K562 (cell line): ENCODE data around the gene PLEKHN1. TPM values are rescaled to one million over a fixed set of nuclear protein-coding genes. Genes with fewer than 3 reads are reported as not detected.

Source experiments
- ATAC-seq: fragments of 200-7000 bp; cut with Tn5 transposase; 3 replicates; pipeline ENCODE4 v1.9.1; 2020; ENCODE audit warnings: moderate library complexity
- BruUV-seq: library from RNA; stranded (reverse); fragments of 400-500 nt; replicated peaks from 2 replicates; lab custom pipeline; 2021; lab: Mats Ljungman, UMichigan
- CTCF ChIA-PET: fragments of 300-600 bp; formaldehyde crosslinking; extraction: SDS; loops from one replicate; lab custom pipeline; 2021; ENCODE audit warnings: low intra/inter-chr PET ratio; lab: Yijun Ruan, JAX
- POLR2A ChIA-PET: fragments of 300-600, 350-650 bp; sonication (Branson Sonifier 250); formaldehyde crosslinking; extraction: SDS; loops from one replicate; lab custom pipeline; 2021; ENCODE audit warnings: antibody characterized with exemption, inconsistent platforms; lab: Yijun Ruan, JAX
- DNase-seq, 4 experiments: peaks; one replicate each; pipeline versions ENCODE4 v3.0.0 to v3.0.0-alpha.2; 2011 to 2018; ENCODE audit warnings: low spot score in 3 of 4, mixed read lengths in 3 of 4; ENCODE audit errors: extremely low read depth in 1 of 4
- FAIRE-seq: peaks from 2 replicates; lab custom pipeline; 2011; peaks lifted over from hg19 to GRCh38; lab: Jason Lieb, UNC
- H2AFZ ChIP-seq: 2 replicates; pipeline ENCODE4 v1.6.0; 2011; ENCODE audit warnings: low read depth, low read length, control low read depth, inconsistent platforms
- H3K27ac ChIP-seq: fragments of 200-600 bp; 3 replicates; pipeline ENCODE4 v1.8.0; 2011; ENCODE audit warnings: low read depth, mild to moderate bottlenecking, control low read depth, inconsistent platforms, low read length, moderate library complexity, mixed read lengths; ENCODE audit errors: extremely low read depth
- H3K27me3 ChIP-seq, 2 experiments: fragments of 300-600 bp in 1 of 2; 2 replicates in 1 of 2; 3 replicates in 1 of 2; pipeline versions ENCODE4 v1.6.0 to v1.8.0; 2011; ENCODE audit warnings: inconsistent platforms in 2 of 2, low read length in 2 of 2, mild to moderate bottlenecking in 1 of 2, mixed read lengths in 1 of 2, moderate library complexity in 1 of 2; ENCODE audit not compliant: control insufficient read depth in 2 of 2, insufficient read depth in 2 of 2
- H3K36me3 ChIP-seq: fragments of 300-600 bp; 3 replicates; pipeline ENCODE4 v1.8.0; 2011; ENCODE audit warnings: mild to moderate bottlenecking, low read length, inconsistent platforms; ENCODE audit not compliant: control insufficient read depth, insufficient read depth
- H3K4me1 ChIP-seq, 2 experiments: fragments of 200-600 bp in 1 of 2; replicated peaks in 1 of 2; 2 replicates in 1 of 2; 3 replicates in 1 of 2; pipeline versions ENCODE4 v1.5.1 to v1.8.0; 2011; ENCODE audit warnings: inconsistent platforms in 2 of 2, low read length in 2 of 2, mild to moderate bottlenecking in 1 of 2, mixed read lengths in 1 of 2, moderate library complexity in 1 of 2; ENCODE audit not compliant: control insufficient read depth in 2 of 2, insufficient read depth in 2 of 2
- H3K4me2 ChIP-seq: 2 replicates; pipeline ENCODE4 v1.6.1; 2011; ENCODE audit warnings: low read length, control low read depth, inconsistent platforms, mixed read lengths; ENCODE audit not compliant: insufficient read depth
- H3K4me3 ChIP-seq: fragments of 200-600 bp; sonication (generic), shearing (Covaris generic); 2 replicates; pipeline ENCODE4 v1.5.1; 2016; ENCODE audit warnings: control low read depth, inconsistent platforms
- H3K79me2 ChIP-seq: fragments of 200-600 bp; 3 replicates; pipeline ENCODE4 v1.8.0; 2011; ENCODE audit warnings: low read length, inconsistent platforms; ENCODE audit not compliant: control insufficient read depth, insufficient read depth
- H3K9ac ChIP-seq, 2 experiments: 2 replicates each; pipeline versions ENCODE4 v1.6.0 to v1.6.1; 2011; ENCODE audit warnings: low read depth in 2 of 2, low read length in 2 of 2, control low read depth in 1 of 2, inconsistent platforms in 1 of 2, mild to moderate bottlenecking in 1 of 2, mixed read lengths in 1 of 2; ENCODE audit not compliant: insufficient read depth in 1 of 2
- H3K9me1 ChIP-seq: one replicate; pipeline ENCODE4 v1.6.0; 2011; ENCODE audit warnings: inconsistent platforms, mild to moderate bottlenecking, low read length, moderate library complexity; ENCODE audit not compliant: control insufficient read depth, insufficient read depth
- H3K9me3 ChIP-seq: replicated peaks from 2 replicates; pipeline ENCODE4 v1.5.1; 2011; ENCODE audit warnings: low read depth, low read length, inconsistent platforms; ENCODE audit not compliant: control insufficient read depth, insufficient read depth
- H4K20me1 ChIP-seq: replicated peaks from 2 replicates; pipeline ENCODE4 v1.6.1; 2011; ENCODE audit warnings: low read length, inconsistent platforms, mixed read lengths; ENCODE audit not compliant: control insufficient read depth, insufficient read depth
- C11orf30 ChIP-seq: fragments of 450-650 bp; IDR thresholded peaks from 2 replicates; pipeline ENCODE4 v1.6.1; 2016; ENCODE audit warnings: low read depth, mild to moderate bottlenecking
- FOXJ2 ChIP-seq: fragments of 200-800 bp; sonication (Bioruptor generic); IDR thresholded peaks from 2 replicates; pipeline ENCODE4 v1.6.1; 2016; ENCODE audit warnings: missing genetic modification characterization, missing compliant biosample characterization
- FOXJ3 ChIP-seq: sonication (generic); formaldehyde crosslinking; IDR thresholded peaks from 2 replicates; pipeline ENCODE4 v1.4.0; 2020; ENCODE audit warnings: mild to moderate bottlenecking, missing genetic modification reagents
- HIVEP1 ChIP-seq: fragments of 250-450 bp; sonication (Bioruptor Pico); IDR thresholded peaks from 2 replicates; pipeline ENCODE4 v1.4.0; 2020; ENCODE audit warnings: mild to moderate bottlenecking
- KLF10 ChIP-seq: fragments of 250-450 bp; sonication (Bioruptor Pico); IDR thresholded peaks from 2 replicates; pipeline ENCODE4 v1.6.1; 2021; ENCODE audit warnings: matching md5 sums
- MLLT1 ChIP-seq, 2 experiments: fragments of 450-650 bp; IDR thresholded peaks; 2 replicates each; pipeline ENCODE4 v1.6.1; 2016
- NCOA2 ChIP-seq, 2 experiments: fragments of 450-650 bp; IDR thresholded peaks; 2 replicates each; pipeline ENCODE4 v1.6.1; 2018; ENCODE audit warnings: mild to moderate bottlenecking in 2 of 2, moderate library complexity in 1 of 2; ENCODE audit not compliant: partially characterized antibody in 2 of 2
- NFE2L1 ChIP-seq: fragments of 450-650 bp; IDR thresholded peaks from 2 replicates; pipeline ENCODE4 v1.6.1; 2016; ENCODE audit warnings: missing genetic modification characterization, low read depth, mild to moderate bottlenecking, missing compliant biosample characterization, moderate library complexity, borderline replicate concordance
- SMAD2 ChIP-seq: fragments of 150-350 bp; IDR thresholded peaks from 2 replicates; pipeline ENCODE4 v1.6.1; 2014; ENCODE audit warnings: low read depth, mild to moderate bottlenecking, low read length
- SMAD4 ChIP-seq: fragments of 250-450 bp; sonication (Bioruptor Pico); conservative IDR thresholded peaks from 2 replicates; pipeline ENCODE4 v1.8.0; 2021; ENCODE audit warnings: inconsistent platforms, mild to moderate bottlenecking, moderate library complexity
- TAL1 ChIP-seq: fragments of 450-650 bp; IDR thresholded peaks from 2 replicates; pipeline ENCODE4 v1.6.1; 2016; ENCODE audit warnings: mild to moderate bottlenecking
- TCF15 ChIP-seq: fragments of 250-450 bp; sonication (Bioruptor Pico); IDR thresholded peaks from 2 replicates; pipeline ENCODE4 v1.8.0; 2022; ENCODE audit warnings: moderate library complexity, mild to moderate bottlenecking, inconsistent platforms
- YY1 ChIP-seq, 3 experiments: IDR thresholded peaks; 2 replicates each; pipeline ENCODE4 v1.6.1; 2011; ENCODE audit warnings: low read length in 2 of 3, mild to moderate bottlenecking in 2 of 3, moderate library complexity in 2 of 3, borderline replicate concordance in 1 of 3, control low read depth in 1 of 3, low read depth in 1 of 3; ENCODE audit not compliant: insufficient read depth in 3 of 3, insufficient replicate concordance in 2 of 3, control insufficient read depth in 1 of 3, insufficient read length in 1 of 3; ENCODE audit errors: extremely low read depth in 1 of 3
- ZFP30 ChIP-seq: fragments of 250-450 bp; sonication (Bioruptor Pico); IDR thresholded peaks from 2 replicates; pipeline ENCODE4 v1.8.0; 2022; ENCODE audit warnings: moderate library complexity, mild to moderate bottlenecking, inconsistent platforms, borderline replicate concordance
- ZNF24 ChIP-seq: fragments of 450-650 bp; IDR thresholded peaks from 2 replicates; pipeline ENCODE4 v1.6.1; 2016
- whole genome bisulfite sequencing: fragments of 100-300 bp; shearing (Covaris generic); methylation state at CpG from one replicate; pipeline ENCODE4 v1.1.6; 2016; ENCODE audit warnings: low coverage, mixed read lengths; ENCODE audit not compliant: insufficient coverage; ENCODE audit errors: missing lambda C conversion rate; 5-methylcytosine and 5-hydroxymethylcytosine counted together
- in situ Hi-C: fragments of 300-500 bp; cut with MboI; formaldehyde crosslinking; loops from 4 replicates; pipeline ENCODE4 v1.15.0; 2018; ENCODE audit warnings: inconsistent platforms, mixed read lengths
- intact Hi-C: fragments of 100-400 bp; cut with micrococcal nuclease; formaldehyde crosslinking; loops from 2 replicates; pipeline ENCODE4 v1.14.2; 2022
- polyA plus RNA-seq, 8 experiments: library from polyadenylated mRNA; depleted of rRNA in 4 of 8; stranded (reverse) in 5 of 8; unstranded in 3 of 8; fragments of >200 nt; fragmentation: Nextera tagmentation in 2 of 8; fragmentation: Illumina TruSeq in 1 of 8; extraction: Ambion mirVana in 2 of 8; extraction: Trizol in 1 of 8; gene quantifications; 2 replicates each; pipeline versions ENCODE4 v1.2.1 to v1.2.3, GENCODE V29; 2011 to 2014; ENCODE audit warnings: inconsistent platforms in 1 of 8, missing spikeins in 1 of 8
- total RNA-seq, 7 experiments: library from RNA; depleted of rRNA in 6 of 7; stranded (reverse); fragments of >200 nt in 6 of 7; fragmentation: Illumina TruSeq in 2 of 7; extraction: Trizol in 2 of 7; gene quantifications; 2 replicates each; pipeline versions ENCODE4 v1.2.1 to v1.2.3, GENCODE V29; 2011 to 2021; ENCODE audit warnings: low replicate concordance in 1 of 7
- TF ChIP-seq, protein P1 (sequence below): fragments of 250-450 bp; sonication (Bioruptor Pico); IDR thresholded peaks from 2 replicates; pipeline ENCODE4 v1.8.0; 2022; ENCODE audit warnings: moderate library complexity, mild to moderate bottlenecking, inconsistent platforms
- TF ChIP-seq, protein P2 (sequence below): sonication (generic); formaldehyde crosslinking; IDR thresholded peaks from 2 replicates; pipeline ENCODE4 v1.9.0; 2022; ENCODE audit warnings: mild to moderate bottlenecking, missing genetic modification reagents

Gene PLEKHN1
- total and polyA plus RNA-seq, 9 of the 15 experiments (the other 6 are each of a cell fraction or from before 2014, with no cell fraction given): 0.07 to 1.5 (median 0.13) TPM; not detected in 2

GRCh38 chr1:1004780-1005697 is 38.8 kb downstream of the PLEKHN1 start:
- BruUV-seq: no TSS peak
- in situ Hi-C loops: no loop called here
- Histone ChIP-seq H3K27me3 (no peaks in the 10 kb centered on the region), H3K4me2 (peak overlapping the region; percentile 61), H3K4me1 (peaks cover 39 to 66% of the 10 kb centered on the region in 2 experiments), H3K9ac (peak overlapping the region; percentile 48 to 90), H3K9me3 (no peaks in the 10 kb centered on the region; the same call in none of the 2 replicates), H2AFZ (peak overlapping the region; percentile 91), H3K79me2 (peaks cover 11% of the 10 kb centered on the region; the same call in 2 of the 3 replicates), H3K36me3 (no peaks in the 10 kb centered on the region), H3K9me1 (no peaks in the 10 kb centered on the region), H4K20me1 (0 out of 2 replicates have a peak, but pooled peaks cover 4% of the 10 kb centered on the region), H3K27ac (peak overlapping the region; percentile 70), H3K4me3 (no peak overlapping the region)
- ChIA-PET CTCF (no interaction called here), POLR2A (interaction anchor here (0.9 to 2.6 kb wide), 2 partner anchors 8 to 9 kb away, joined by 4 to 9 read pairs; partner anchors contain the start of gene ISG15)
- 12% methylated on average over 21 of the region's 21 CpGs for WGBS
- ATAC-seq: peak; percentile 45
- peak; percentile 87 for FAIRE-seq
- intact Hi-C loops: loop anchor here (5.0 kb wide), 1 partner anchor 57 kb away; no protein-coding TSS in a partner anchor
- peak; percentile 71 to 86 (median 76) for DNase-seq
- peak; percentile 43 to 83 (median 69) for TF ChIP-seq YY1 (IDR thresholded peaks at IDR 0.05; ENCODE audit: borderline replicate concordance in 1 of 3, control insufficient read depth in 1 of 3, extremely low read depth in 1 of 3, insufficient read depth in 3 of 3, insufficient read length in 1 of 3, insufficient replicate concordance in 2 of 3, low read depth in 1 of 3, low read length in 2 of 3)
- TF ChIP-seq NFE2L1 (tag): no peak
- no peak for TF ChIP-seq ZFP30 (CRISPR knock-in tag)
- TF ChIP-seq HIVEP1 (CRISPR knock-in tag): no peak
- TF ChIP-seq KLF10 (CRISPR knock-in tag): no peak
- no peak for TF ChIP-seq FOXJ3 (CRISPR knock-in tag)
- peak; percentile 97 for TF ChIP-seq SMAD4 (CRISPR knock-in tag)
- TF ChIP-seq TCF15 (CRISPR knock-in tag): no peak
- peak; percentile 42; the same call in 1 of the 2 replicates for TF ChIP-seq TAL1
- TF ChIP-seq FOXJ2 (tag): no peak
- TF ChIP-seq, protein P1, sequence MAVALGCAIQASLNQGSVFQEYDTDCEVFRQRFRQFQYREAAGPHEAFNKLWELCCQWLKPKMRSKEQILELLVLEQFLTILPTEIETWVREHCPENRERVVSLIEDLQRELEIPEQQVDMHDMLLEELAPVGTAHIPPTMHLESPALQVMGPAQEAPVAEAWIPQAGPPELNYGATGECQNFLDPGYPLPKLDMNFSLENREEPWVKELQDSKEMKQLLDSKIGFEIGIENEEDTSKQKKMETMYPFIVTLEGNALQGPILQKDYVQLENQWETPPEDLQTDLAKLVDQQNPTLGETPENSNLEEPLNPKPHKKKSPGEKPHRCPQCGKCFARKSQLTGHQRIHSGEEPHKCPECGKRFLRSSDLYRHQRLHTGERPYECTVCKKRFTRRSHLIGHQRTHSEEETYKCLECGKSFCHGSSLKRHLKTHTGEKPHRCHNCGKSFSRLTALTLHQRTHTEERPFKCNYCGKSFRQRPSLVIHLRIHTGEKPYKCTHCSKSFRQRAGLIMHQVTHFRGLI (CRISPR knock-in tag): no peak
- no peak for TF ChIP-seq C11orf30
- TF ChIP-seq SMAD2: no peak
- TF ChIP-seq, protein P2, sequence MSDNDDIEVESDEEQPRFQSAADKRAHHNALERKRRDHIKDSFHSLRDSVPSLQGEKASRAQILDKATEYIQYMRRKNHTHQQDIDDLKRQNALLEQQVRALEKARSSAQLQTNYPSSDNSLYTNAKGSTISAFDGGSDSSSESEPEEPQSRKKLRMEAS (CRISPR knock-in tag): peak; percentile 26; the same call in 1 of the 2 replicates
- TF ChIP-seq NCOA2 (IDR thresholded peaks at IDR 0.05; ENCODE audit: partially characterized antibody in 2 of 2): no peak
- peak in 1 of 2 experiments; percentile 24; a peak in 1 of 4 replicates for TF ChIP-seq MLLT1 (IDR thresholded peaks at IDR 0.05)
- no peak for TF ChIP-seq ZNF24
